K562 (cell line): ENCODE results near the gene CHRM4. TPM values are rescaled to one million over a fixed set of nuclear protein-coding genes. Genes with fewer than 3 reads are reported as not detected.

Source experiments
- ATAC-seq: fragments of 200-7000 bp; cut with Tn5 transposase; 3 replicates; pipeline ENCODE4 v1.9.1; 2020; ENCODE audit warnings: moderate library complexity
- BruUV-seq: library from RNA; stranded (reverse); fragments of 400-500 nt; replicated peaks from 2 replicates; lab custom pipeline; 2021; lab: Mats Ljungman, UMichigan
- CTCF ChIA-PET: fragments of 300-600 bp; formaldehyde crosslinking; extraction: SDS; loops from one replicate; lab custom pipeline; 2021; ENCODE audit warnings: low intra/inter-chr PET ratio; lab: Yijun Ruan, JAX
- POLR2A ChIA-PET: fragments of 300-600, 350-650 bp; sonication (Branson Sonifier 250); formaldehyde crosslinking; extraction: SDS; loops from one replicate; lab custom pipeline; 2021; ENCODE audit warnings: antibody characterized with exemption, inconsistent platforms; lab: Yijun Ruan, JAX
- DNase-seq, 4 experiments: peaks; one replicate each; pipeline versions ENCODE4 v3.0.0 to v3.0.0-alpha.2; 2011 to 2018; ENCODE audit warnings: low spot score in 3 of 4, mixed read lengths in 3 of 4; ENCODE audit errors: extremely low read depth in 1 of 4
- FAIRE-seq: peaks from 2 replicates; lab custom pipeline; 2011; peaks lifted over from hg19 to GRCh38; lab: Jason Lieb, UNC
- H2AFZ ChIP-seq: 2 replicates; pipeline ENCODE4 v1.6.0; 2011; ENCODE audit warnings: low read depth, low read length, control low read depth, inconsistent platforms
- H3K27ac ChIP-seq: fragments of 200-600 bp; 3 replicates; pipeline ENCODE4 v1.8.0; 2011; ENCODE audit warnings: low read depth, mild to moderate bottlenecking, control low read depth, inconsistent platforms, low read length, moderate library complexity, mixed read lengths; ENCODE audit errors: extremely low read depth
- H3K27me3 ChIP-seq, 2 experiments: fragments of 300-600 bp in 1 of 2; 2 replicates in 1 of 2; 3 replicates in 1 of 2; pipeline versions ENCODE4 v1.6.0 to v1.8.0; 2011; ENCODE audit warnings: inconsistent platforms in 2 of 2, low read length in 2 of 2, mild to moderate bottlenecking in 1 of 2, mixed read lengths in 1 of 2, moderate library complexity in 1 of 2; ENCODE audit not compliant: control insufficient read depth in 2 of 2, insufficient read depth in 2 of 2
- H3K36me3 ChIP-seq: fragments of 300-600 bp; 3 replicates; pipeline ENCODE4 v1.8.0; 2011; ENCODE audit warnings: mild to moderate bottlenecking, low read length, inconsistent platforms; ENCODE audit not compliant: control insufficient read depth, insufficient read depth
- H3K4me1 ChIP-seq, 2 experiments: fragments of 200-600 bp in 1 of 2; replicated peaks in 1 of 2; 2 replicates in 1 of 2; 3 replicates in 1 of 2; pipeline versions ENCODE4 v1.5.1 to v1.8.0; 2011; ENCODE audit warnings: inconsistent platforms in 2 of 2, low read length in 2 of 2, mild to moderate bottlenecking in 1 of 2, mixed read lengths in 1 of 2, moderate library complexity in 1 of 2; ENCODE audit not compliant: control insufficient read depth in 2 of 2, insufficient read depth in 2 of 2
- H3K4me2 ChIP-seq: 2 replicates; pipeline ENCODE4 v1.6.1; 2011; ENCODE audit warnings: low read length, control low read depth, inconsistent platforms, mixed read lengths; ENCODE audit not compliant: insufficient read depth
- H3K4me3 ChIP-seq: fragments of 200-600 bp; sonication (generic), shearing (Covaris generic); 2 replicates; pipeline ENCODE4 v1.5.1; 2016; ENCODE audit warnings: control low read depth, inconsistent platforms
- H3K79me2 ChIP-seq: fragments of 200-600 bp; 3 replicates; pipeline ENCODE4 v1.8.0; 2011; ENCODE audit warnings: low read length, inconsistent platforms; ENCODE audit not compliant: control insufficient read depth, insufficient read depth
- H3K9ac ChIP-seq, 2 experiments: 2 replicates each; pipeline versions ENCODE4 v1.6.0 to v1.6.1; 2011; ENCODE audit warnings: low read depth in 2 of 2, low read length in 2 of 2, control low read depth in 1 of 2, inconsistent platforms in 1 of 2, mild to moderate bottlenecking in 1 of 2, mixed read lengths in 1 of 2; ENCODE audit not compliant: insufficient read depth in 1 of 2
- H3K9me1 ChIP-seq: one replicate; pipeline ENCODE4 v1.6.0; 2011; ENCODE audit warnings: inconsistent platforms, mild to moderate bottlenecking, low read length, moderate library complexity; ENCODE audit not compliant: control insufficient read depth, insufficient read depth
- H3K9me3 ChIP-seq: replicated peaks from 2 replicates; pipeline ENCODE4 v1.5.1; 2011; ENCODE audit warnings: low read depth, low read length, inconsistent platforms; ENCODE audit not compliant: control insufficient read depth, insufficient read depth
- H4K20me1 ChIP-seq: replicated peaks from 2 replicates; pipeline ENCODE4 v1.6.1; 2011; ENCODE audit warnings: low read length, inconsistent platforms, mixed read lengths; ENCODE audit not compliant: control insufficient read depth, insufficient read depth
- EGR1 ChIP-seq: fragments of 450-650 bp; conservative IDR thresholded peaks from 2 replicates; pipeline ENCODE4 v1.6.1; 2017; ENCODE audit warnings: mild to moderate bottlenecking
- ETV1 ChIP-seq: fragments of 450-650 bp; conservative IDR thresholded peaks from 2 replicates; pipeline ENCODE4 v1.6.1; 2016; ENCODE audit warnings: missing genetic modification characterization, control low read depth, low read depth, missing compliant biosample characterization
- ID3 ChIP-seq, 2 experiments: fragments of 250-450 bp in 1 of 2; fragments of 450-650 bp in 1 of 2; sonication (Bioruptor Pico) in 1 of 2; IDR thresholded peaks; 2 replicates each; pipeline versions ENCODE4 v1.6.1 to v1.8.0; 2016 to 2021; ENCODE audit warnings: mild to moderate bottlenecking in 2 of 2, moderate library complexity in 2 of 2, missing compliant biosample characterization in 1 of 2, missing genetic modification characterization in 1 of 2
- POLR2A ChIP-seq: fragments of 450-650 bp; conservative IDR thresholded peaks from 2 replicates; pipeline ENCODE4 v1.6.1; 2016
- PRPF4 ChIP-seq: fragments of 200-400 bp; formaldehyde crosslinking; IDR thresholded peaks from one replicate; pipeline ENCODE4 v1.6.1; 2017; ENCODE audit warnings: low read length, low read depth, mild to moderate bottlenecking; ENCODE audit not compliant: insufficient read depth, poor library complexity, severe bottlenecking
- RBM17 ChIP-seq: fragments of 200-400 bp; formaldehyde crosslinking; IDR thresholded peaks from 2 replicates; pipeline ENCODE4 v1.6.1; 2017; ENCODE audit warnings: low read depth, mild to moderate bottlenecking, low read length, borderline replicate concordance
- SAP30 ChIP-seq: fragments of 200-600 bp; sonication (generic); IDR thresholded peaks from 2 replicates; pipeline ENCODE4 v1.6.1; 2012; ENCODE audit warnings: borderline replicate concordance, low read depth, mild to moderate bottlenecking, moderate library complexity, low read length, control low read depth, inconsistent platforms; ENCODE audit not compliant: insufficient read depth, poor library complexity, severe bottlenecking
- SMAD4 ChIP-seq: fragments of 250-450 bp; sonication (Bioruptor Pico); conservative IDR thresholded peaks from 2 replicates; pipeline ENCODE4 v1.8.0; 2021; ENCODE audit warnings: inconsistent platforms, mild to moderate bottlenecking, moderate library complexity
- SRF ChIP-seq, 2 experiments: fragments of 250-450, 450-650 bp in 1 of 2; sonication (Bioruptor Pico) in 1 of 2; sonication (generic) in 1 of 2; formaldehyde crosslinking; IDR thresholded peaks; 2 replicates each; pipeline versions ENCODE4 v1.5.0 to v1.5.1; 2020 to 2022; ENCODE audit warnings: mild to moderate bottlenecking in 1 of 2, missing genetic modification reagents in 1 of 2
- ZEB2 ChIP-seq: fragments of 450-650 bp; IDR thresholded peaks from 2 replicates; pipeline ENCODE4 v1.6.1; 2016
- ZNF232 ChIP-seq: sonication (generic); formaldehyde crosslinking; IDR thresholded peaks from 2 replicates; pipeline ENCODE4 v1.8.0; 2022; ENCODE audit warnings: mild to moderate bottlenecking, missing genetic modification reagents
- ZNF589 ChIP-seq: fragments of 200-800 bp; sonication (Bioruptor generic); IDR thresholded peaks from 2 replicates; pipeline ENCODE4 v1.6.1; 2016; ENCODE audit warnings: low read depth, missing genetic modification characterization, missing compliant biosample characterization
- WGBS: fragments of 100-300 bp; shearing (Covaris generic); methylation state at CpG from one replicate; pipeline ENCODE4 v1.1.6; 2016; ENCODE audit warnings: low coverage, mixed read lengths; ENCODE audit not compliant: insufficient coverage; ENCODE audit errors: missing lambda C conversion rate; 5-methylcytosine and 5-hydroxymethylcytosine counted together
- in situ Hi-C: fragments of 300-500 bp; cut with MboI; formaldehyde crosslinking; loops from 4 replicates; pipeline ENCODE4 v1.15.0; 2018; ENCODE audit warnings: inconsistent platforms, mixed read lengths
- intact Hi-C: fragments of 100-400 bp; cut with micrococcal nuclease; formaldehyde crosslinking; loops from 2 replicates; pipeline ENCODE4 v1.14.2; 2022
- polyA plus RNA-seq, 8 experiments: library from polyadenylated mRNA; depleted of rRNA in 4 of 8; stranded (reverse) in 5 of 8; unstranded in 3 of 8; fragments of >200 nt; fragmentation: Nextera tagmentation in 2 of 8; fragmentation: Illumina TruSeq in 1 of 8; extraction: Ambion mirVana in 2 of 8; extraction: Trizol in 1 of 8; gene quantifications; 2 replicates each; pipeline versions ENCODE4 v1.2.1 to v1.2.3, GENCODE V29; 2011 to 2014; ENCODE audit warnings: inconsistent platforms in 1 of 8, missing spikeins in 1 of 8
- total RNA-seq, 7 experiments: library from RNA; depleted of rRNA in 6 of 7; stranded (reverse); fragments of >200 nt in 6 of 7; fragmentation: Illumina TruSeq in 2 of 7; extraction: Trizol in 2 of 7; gene quantifications; 2 replicates each; pipeline versions ENCODE4 v1.2.1 to v1.2.3, GENCODE V29; 2011 to 2021; ENCODE audit warnings: low replicate concordance in 1 of 7

CHRM4 gene
- total and polyA plus RNA-seq, 9 of the 15 experiments (the other 6 are each of a cell fraction or from before 2014, with no cell fraction given), result 0.22 to 1.3 (median 0.40) TPM; not detected in 2

- no peak for TF ChIP-seq ID3 (CRISPR knock-in tag; IDR thresholded peaks at IDR 0.05)
- TF ChIP-seq ID3 (tag; IDR thresholded peaks at IDR 0.05), result no peak
- TF ChIP-seq EGR1, result no peak
Measured at GRCh38 chr11:46359953-46360352, 31.6 kb downstream of the CHRM4 start (continued).

- Histone ChIP-seq H3K4me1 (peaks cover 38 to 51% of the 10 kb centered on the region in 2 experiments), H3K36me3 (peaks cover 42% of the 10 kb centered on the region; the same call in 1 of the 3 replicates), H3K4me3 (no peak overlapping the region), H3K9ac (peak overlapping the region in 1 of 2 experiments; percentile 81; a peak in 1 of 4 replicates), H3K27me3 (no peaks in the 10 kb centered on the region), H3K4me2 (no peak overlapping the region), H3K27ac (peak overlapping the region; percentile 53; the same call in 1 of the 3 replicates), H4K20me1 (peaks cover 6% of the 10 kb centered on the region), H3K79me2 (peaks cover 76% of the 10 kb centered on the region), H2AFZ (no peak overlapping the region), H3K9me1 (peaks cover 4% of the 10 kb centered on the region), H3K9me3 (no peaks in the 10 kb centered on the region)
- BruUV-seq, result no TSS peak
- ChIA-PET POLR2A (interaction anchor here (1.1 kb wide), 1 partner anchor 10 kb away, joined by 4 read pairs; the partner anchor contains the start of gene DGKZ), CTCF (no interaction called here)
- in situ Hi-C loops, result no loop called here
- no peak for FAIRE-seq
- ATAC-seq, result peak; percentile 8; the same call in 2 of the 3 replicates
- WGBS, result 81% methylated on average over 11 of the region's 11 CpGs
- intact Hi-C loops, result no loop called here
- no peak for DNase-seq
- TF ChIP-seq ZNF232 (CRISPR knock-in tag), result no peak
- no peak for TF ChIP-seq ZEB2
- no peak for TF ChIP-seq PRPF4
- peak; percentile 45 for TF ChIP-seq SMAD4 (CRISPR knock-in tag)
- no peak for TF ChIP-seq SAP30
- TF ChIP-seq POLR2A, result 0 out of 2 replicates have a peak, but pooled peaks have one; percentile 22
- TF ChIP-seq ETV1 (tag), result no peak
- no peak for TF ChIP-seq RBM17
- 0 out of 2 replicates have a peak, but pooled peaks have one; percentile 35 for TF ChIP-seq ZNF589 (CRISPR knock-in tag)
- TF ChIP-seq SRF (CRISPR knock-in tag; IDR thresholded peaks at IDR 0.05), result no peak
Measured at GRCh38 chr11:46357483-46357936, 34.1 kb downstream of the CHRM4 start.
